Natural killer cell (primary cell): ENCODE results near the gene MRPS18B. TPM values are rescaled to one million over a fixed set of nuclear protein-coding genes. Genes with fewer than 3 reads are reported as not detected.

Experiments used
- ATAC-seq, 3 donors: fragments of 150-1000 bp in 2 of 3; fragments of 200-7000 bp in 1 of 3; cut with Tn5 transposase; 1 replicate in 1 of 3; 2 replicates in 2 of 3; pipeline ENCODE4 v1.10.0; 2021; ENCODE audit warnings: mild to moderate bottlenecking in 2 of 3, moderate library complexity in 2 of 3
- DNase-seq, 2 donors: peaks; one replicate each; pipeline versions ENCODE4 v3.0.0 to v3.0.0-alpha.2; 2013 to 2021; ENCODE audit warnings: mixed read lengths in 1 of 2
- H3K27ac ChIP-seq: one replicate; pipeline ENCODE4 v1.5.1; 2013; ENCODE audit warnings: mild to moderate bottlenecking, low read length
- H3K27me3 ChIP-seq: one replicate; pipeline ENCODE4 v1.6.1; 2013; ENCODE audit warnings: low read length; ENCODE audit not compliant: control insufficient read depth, insufficient read depth
- H3K36me3 ChIP-seq: one replicate; pipeline ENCODE4 v1.6.1; 2013; ENCODE audit warnings: low read length; ENCODE audit not compliant: control insufficient read depth, insufficient read depth
- H3K4me1 ChIP-seq: one replicate; pipeline ENCODE4 v1.6.1; 2013; ENCODE audit warnings: low read length; ENCODE audit not compliant: control insufficient read depth, insufficient read depth
- H3K4me3 ChIP-seq: one replicate; pipeline ENCODE4 v1.5.1; 2013; ENCODE audit warnings: low read length
- H3K9me3 ChIP-seq: one replicate; pipeline ENCODE4 v1.6.1; 2013; ENCODE audit warnings: low read length; ENCODE audit not compliant: control insufficient read depth, insufficient read depth
- H3K27ac Mint-ChIP-seq, 2 donors: one replicate each; pipeline ENCODE4 v1.8.0; 2022; ENCODE audit warnings: mild to moderate bottlenecking in 2 of 2, mixed read lengths in 2 of 2, moderate library complexity in 1 of 2
- H3K27me3 Mint-ChIP-seq, 2 donors: one replicate each; pipeline ENCODE4 v1.8.0; 2022; ENCODE audit warnings: low read depth in 2 of 2, mixed read lengths in 2 of 2
- H3K36me3 Mint-ChIP-seq: one replicate; pipeline ENCODE4 v1.8.0; 2022; ENCODE audit warnings: mixed read lengths
- H3K4me1 Mint-ChIP-seq, 2 donors: one replicate each; pipeline ENCODE4 v1.8.0; 2022; ENCODE audit warnings: mixed read lengths in 2 of 2
- H3K4me3 Mint-ChIP-seq: one replicate; pipeline ENCODE4 v1.8.0; 2022; ENCODE audit warnings: mild to moderate bottlenecking, moderate library complexity, mixed read lengths
- H3K9me3 Mint-ChIP-seq, 2 donors: one replicate each; pipeline ENCODE4 v1.8.0; 2022; ENCODE audit warnings: mixed read lengths in 2 of 2
- CTCF ChIP-seq: fragments of 200-600 bp; IDR thresholded peaks from one replicate; pipeline ENCODE4 v1.8.0; 2022; ENCODE audit warnings: antibody characterized with exemption
- WGBS: methylation state at CpG from one replicate; pipeline ENCODE4 v1.1.7; 2013; ENCODE audit warnings: missing lambda C conversion rate; ENCODE audit not compliant: insufficient coverage; 5-methylcytosine and 5-hydroxymethylcytosine counted together
- intact Hi-C: fragments of 100-400 bp; cut with micrococcal nuclease; formaldehyde crosslinking; loops from one replicate; pipeline ENCODE4 v1.14.2; 2022
- total RNA-seq, 4 donors: library from RNA; stranded (reverse); fragments of 120-200 nt in 1 of 4; gene quantifications; one replicate each; pipeline versions ENCODE4 v1.2.3 to v1.2.4, GENCODE V29; 2013 to 2022

MRPS18B gene
- total RNA-seq: 10 to 100 TPM; 14.2 to 19.9 (median 16.6) TPM
- total RNA-seq (2013): 45.6 TPM

GRCh38 chr6:30617565-30618269, at the start of gene MRPS18B:
Gene MRPS18B (plus strand): TSS chr6:30617840. CDS start chr6:30617866, 26 bp downstream.
- H3K4me1 ChIP-seq: peaks cover 23% of the 10 kb centered on the region
- H3K27me3 ChIP-seq: no peaks in the 10 kb centered on the region
- no peak for TF ChIP-seq CTCF
- peaks cover 26% of the 10 kb centered on the region for H3K36me3 Mint-ChIP-seq
- H3K9me3 Mint-ChIP-seq: no peaks in the 10 kb centered on the region
- peaks cover 41% of the 10 kb centered on the region for H3K36me3 ChIP-seq
- no peaks in the 10 kb centered on the region for H3K9me3 ChIP-seq
- H3K27ac ChIP-seq: peak within 1 kb of the TSS; percentile 99
- peaks cover 54 to 61% of the 10 kb centered on the region in 2 donors for H3K4me1 Mint-ChIP-seq
- ATAC-seq (peak; percentile 71 to 89 (median 74)), DNase-seq (peak; percentile 91 to 100)
- H3K27me3 Mint-ChIP-seq: peaks cover 0 to 5% of the 10 kb centered on the region in 2 donors
- peak within 1 kb of the TSS; percentile 73 for H3K4me3 ChIP-seq
- intact Hi-C loops: loop anchor here (1.0 to 10.0 kb wide), 11 partner anchors 9 to 737 kb away; partner anchors contain the start of genes ABCF1, ATAT1, C6orf136 and DHX16
- H3K27ac Mint-ChIP-seq: peak within 1 kb of the TSS; percentile 96 to 100
- H3K4me3 Mint-ChIP-seq: peak within 1 kb of the TSS; percentile 100
- 0% methylated on average over 29 of the region's 34 CpGs for WGBS

- Mint-ChIP-seq H3K4me3 (no peak overlapping the region), H3K4me1 (peaks cover 37% of the 10 kb centered on the region in 2 donors), H3K36me3 (no peaks in the 10 kb centered on the region), H3K27me3 (no peaks in the 10 kb centered on the region), H3K27ac (no peak overlapping the region), H3K9me3 (no peaks in the 10 kb centered on the region)
- ATAC-seq: no peak
- H3K4me3 ChIP-seq: no peak overlapping the region
- no peaks in the 10 kb centered on the region for H3K27me3 ChIP-seq
- peak in 1 of 2 donors; percentile 67 for DNase-seq
- peaks cover under 1% of the 10 kb centered on the region for H3K36me3 ChIP-seq
- H3K4me1 ChIP-seq: peaks cover 19% of the 10 kb centered on the region
- H3K27ac ChIP-seq: no peak overlapping the region
- no peak for TF ChIP-seq CTCF
- intact Hi-C loops: no loop called here
- H3K9me3 ChIP-seq: no peaks in the 10 kb centered on the region
- 74% methylated on average over 2 of the region's 3 CpGs for WGBS
Observed at GRCh38 chr6:30568245-30568644, 49.4 kb upstream of the MRPS18B start.

- peak overlapping the region; percentile 98 to 99 for H3K27ac Mint-ChIP-seq
- peaks cover 19% of the 10 kb centered on the region for H3K4me1 ChIP-seq
- no peak for TF ChIP-seq CTCF
- intact Hi-C loops: no loop called here
- H3K9me3 ChIP-seq: no peaks in the 10 kb centered on the region
- H3K4me3 Mint-ChIP-seq: peak overlapping the region; percentile 95
- no peaks in the 10 kb centered on the region for H3K27me3 ChIP-seq
- no peak overlapping the region for H3K27ac ChIP-seq
- no peaks in the 10 kb centered on the region for H3K27me3 Mint-ChIP-seq
- no peak for ATAC-seq
- no peaks in the 10 kb centered on the region for H3K36me3 Mint-ChIP-seq
- H3K36me3 ChIP-seq: peaks cover 2% of the 10 kb centered on the region
- no peaks in the 10 kb centered on the region for H3K9me3 Mint-ChIP-seq
- peak in 1 of 2 donors; percentile 24 for DNase-seq
- no peak overlapping the region for H3K4me3 ChIP-seq
- 97% methylated on average over 1 of the region's 1 CpG for WGBS
- peaks cover 51 to 52% of the 10 kb centered on the region in 2 donors for H3K4me1 Mint-ChIP-seq
Observed at GRCh38 chr6:30570263-30570662, 47.4 kb upstream of the MRPS18B start.
